Endodermal cell (in vitro differentiated cells): Measurements from ENCODE around the gene FUT1. TPM values are rescaled to one million over a fixed set of nuclear protein-coding genes. Genes with fewer than 3 reads are reported as not detected.

Experiments used
- DNase-seq: peaks from one replicate; pipeline ENCODE4 v3.0.0-alpha.2; 2017
- H3K27ac ChIP-seq: 2 replicates; pipeline ENCODE4 v1.5.1; 2013; ENCODE audit warnings: mild to moderate bottlenecking, low read depth, low read length, moderate library complexity
- H3K27me3 ChIP-seq: 2 replicates; pipeline ENCODE4 v1.6.1; 2013; ENCODE audit warnings: mild to moderate bottlenecking, low read length, moderate library complexity; ENCODE audit not compliant: insufficient read depth, control insufficient read depth, poor library complexity, severe bottlenecking
- H3K36me3 ChIP-seq: 2 replicates; pipeline ENCODE4 v1.7.0; 2013; ENCODE audit warnings: mild to moderate bottlenecking, low read length, moderate library complexity; ENCODE audit not compliant: control insufficient read depth, insufficient read depth
- H3K4me1 ChIP-seq: one replicate; pipeline ENCODE4 v1.7.0; 2013; ENCODE audit warnings: low read length; ENCODE audit not compliant: control insufficient read depth, insufficient read depth
- H3K4me3 ChIP-seq: 2 replicates; pipeline ENCODE4 v1.5.1; 2013; ENCODE audit warnings: mild to moderate bottlenecking, low read length, moderate library complexity
- H3K9ac ChIP-seq: 2 replicates; pipeline ENCODE4 v1.6.1; 2013; ENCODE audit warnings: mild to moderate bottlenecking, low read length, moderate library complexity; ENCODE audit not compliant: poor library complexity, severe bottlenecking; ENCODE audit errors: extremely low read depth
- H3K9me3 ChIP-seq: 2 replicates; pipeline ENCODE4 v1.6.1; 2013; ENCODE audit warnings: mild to moderate bottlenecking, low read length, moderate library complexity; ENCODE audit not compliant: control insufficient read depth
- H3K27ac Mint-ChIP-seq: 2 replicates; pipeline ENCODE4 v1.8.0; 2020; ENCODE audit warnings: mixed read lengths
- H3K27me3 Mint-ChIP-seq: 2 replicates; pipeline ENCODE4 v1.8.0; 2021; ENCODE audit warnings: mild to moderate bottlenecking, mixed read lengths; ENCODE audit not compliant: insufficient read depth
- H3K36me3 Mint-ChIP-seq: 2 replicates; pipeline ENCODE4 v1.8.0; 2020; ENCODE audit warnings: low read depth, mixed read lengths
- H3K4me1 Mint-ChIP-seq: 2 replicates; pipeline ENCODE4 v1.8.0; 2020; ENCODE audit warnings: mixed read lengths
- H3K4me3 Mint-ChIP-seq: 2 replicates; pipeline ENCODE4 v1.8.0; 2020; ENCODE audit warnings: mild to moderate bottlenecking, moderate library complexity, mixed read lengths
- H3K9me3 Mint-ChIP-seq: 2 replicates; pipeline ENCODE4 v1.8.0; 2020; ENCODE audit warnings: mild to moderate bottlenecking, mixed read lengths
- WGBS, 2 experiments: methylation state at CpG; one replicate each; pipeline versions ENCODE4 v1.1.5 to v1.1.7; 2013; ENCODE audit warnings: missing lambda C conversion rate in 2 of 2, mixed read lengths in 1 of 2; ENCODE audit not compliant: insufficient coverage in 1 of 2, insufficient read length in 1 of 2; 5-methylcytosine and 5-hydroxymethylcytosine counted together
- total RNA-seq, 2 donors: library from RNA; stranded (reverse); fragmentation: NEBNext Ultra II Directional in 1 of 2; extraction: Animal tissue kit (Norgen Biotek cat#: 25700) in 1 of 2; gene quantifications; 2 replicates in 1 of 2; 3 replicates in 1 of 2; pipeline ENCODE4 v1.2.1, GENCODE V29; 2021
- TF ChIP-seq, protein P1 (sequence below): fragments of 200-600 bp; sonication (generic); conservative IDR thresholded peaks from 2 replicates; pipeline ENCODE4 v1.5.0; 2021; ENCODE audit warnings: antibody characterized with exemption, mild to moderate bottlenecking

Gene FUT1
- total RNA-seq, 2 donors from 2014 or later, result 5.4 to 6.3 TPM

GRCh38 chr19:48777720-48778119 lies 25.3 kb upstream of the FUT1 start:
- H3K9me3 Mint-ChIP-seq, result peaks cover 4% of the 10 kb centered on the region
- TF ChIP-seq, protein P1, sequence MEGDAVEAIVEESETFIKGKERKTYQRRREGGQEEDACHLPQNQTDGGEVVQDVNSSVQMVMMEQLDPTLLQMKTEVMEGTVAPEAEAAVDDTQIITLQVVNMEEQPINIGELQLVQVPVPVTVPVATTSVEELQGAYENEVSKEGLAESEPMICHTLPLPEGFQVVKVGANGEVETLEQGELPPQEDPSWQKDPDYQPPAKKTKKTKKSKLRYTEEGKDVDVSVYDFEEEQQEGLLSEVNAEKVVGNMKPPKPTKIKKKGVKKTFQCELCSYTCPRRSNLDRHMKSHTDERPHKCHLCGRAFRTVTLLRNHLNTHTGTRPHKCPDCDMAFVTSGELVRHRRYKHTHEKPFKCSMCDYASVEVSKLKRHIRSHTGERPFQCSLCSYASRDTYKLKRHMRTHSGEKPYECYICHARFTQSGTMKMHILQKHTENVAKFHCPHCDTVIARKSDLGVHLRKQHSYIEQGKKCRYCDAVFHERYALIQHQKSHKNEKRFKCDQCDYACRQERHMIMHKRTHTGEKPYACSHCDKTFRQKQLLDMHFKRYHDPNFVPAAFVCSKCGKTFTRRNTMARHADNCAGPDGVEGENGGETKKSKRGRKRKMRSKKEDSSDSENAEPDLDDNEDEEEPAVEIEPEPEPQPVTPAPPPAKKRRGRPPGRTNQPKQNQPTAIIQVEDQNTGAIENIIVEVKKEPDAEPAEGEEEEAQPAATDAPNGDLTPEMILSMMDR, result no peak
- WGBS, 2 experiments, result 83 to 92% methylated on average over 5 to 12 of the region's 12 CpGs
- Histone ChIP-seq H3K4me3 (no peak overlapping the region), H3K27ac (no peak overlapping the region), H3K9me3 (no peaks in the 10 kb centered on the region), H3K9ac (no peak overlapping the region), H3K36me3 (no peaks in the 10 kb centered on the region), H3K4me1 (no peaks in the 10 kb centered on the region), H3K27me3 (no peaks in the 10 kb centered on the region)
- H3K4me3 Mint-ChIP-seq, result no peak overlapping the region
- H3K36me3 Mint-ChIP-seq, result no peaks in the 10 kb centered on the region
- no peak overlapping the region for H3K27ac Mint-ChIP-seq
- peaks cover 6% of the 10 kb centered on the region for H3K4me1 Mint-ChIP-seq
- no peak for DNase-seq
- H3K27me3 Mint-ChIP-seq, result peaks cover 2% of the 10 kb centered on the region

DNA sequence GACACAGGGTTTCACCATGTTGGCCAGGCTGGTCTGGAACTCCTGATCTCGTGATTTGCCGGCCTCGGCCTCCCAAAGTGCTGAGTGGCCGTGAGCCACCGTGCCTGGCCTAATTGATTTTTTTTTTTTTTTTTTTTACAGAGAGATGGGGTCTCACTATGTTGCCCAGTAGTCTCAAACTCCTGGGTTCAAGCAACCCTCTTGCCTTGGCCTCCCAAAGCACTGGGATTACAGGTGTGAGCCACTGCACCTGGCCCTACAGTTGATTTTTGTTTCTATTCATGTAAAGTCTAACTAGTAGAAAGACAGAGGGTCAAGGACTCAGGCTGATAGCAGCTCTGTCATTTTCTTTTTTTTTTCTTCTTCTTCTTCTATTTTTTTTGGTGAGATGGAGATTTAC lies 24.7 kb upstream of the FUT1 start:
- peaks cover 3% of the 10 kb centered on the region for H3K4me1 Mint-ChIP-seq
- Histone ChIP-seq H3K4me3 (no peak overlapping the region), H3K27ac (no peak overlapping the region), H3K36me3 (no peaks in the 10 kb centered on the region), H3K9me3 (no peaks in the 10 kb centered on the region), H3K4me1 (no peaks in the 10 kb centered on the region), H3K27me3 (no peaks in the 10 kb centered on the region), H3K9ac (no peak overlapping the region)
- H3K36me3 Mint-ChIP-seq, result no peaks in the 10 kb centered on the region
- TF ChIP-seq, protein P1, result no peak
- H3K27me3 Mint-ChIP-seq, result no peaks in the 10 kb centered on the region
- H3K4me3 Mint-ChIP-seq, result no peak overlapping the region
- peaks cover 3% of the 10 kb centered on the region for H3K9me3 Mint-ChIP-seq
- DNase-seq, result no peak
- 96% methylated on average over 5 of the region's 5 CpGs; no CpG with 5 or more reads in 1 of the 2 experiments for WGBS, 2 experiments
- H3K27ac Mint-ChIP-seq, result no peak overlapping the region

DNA sequence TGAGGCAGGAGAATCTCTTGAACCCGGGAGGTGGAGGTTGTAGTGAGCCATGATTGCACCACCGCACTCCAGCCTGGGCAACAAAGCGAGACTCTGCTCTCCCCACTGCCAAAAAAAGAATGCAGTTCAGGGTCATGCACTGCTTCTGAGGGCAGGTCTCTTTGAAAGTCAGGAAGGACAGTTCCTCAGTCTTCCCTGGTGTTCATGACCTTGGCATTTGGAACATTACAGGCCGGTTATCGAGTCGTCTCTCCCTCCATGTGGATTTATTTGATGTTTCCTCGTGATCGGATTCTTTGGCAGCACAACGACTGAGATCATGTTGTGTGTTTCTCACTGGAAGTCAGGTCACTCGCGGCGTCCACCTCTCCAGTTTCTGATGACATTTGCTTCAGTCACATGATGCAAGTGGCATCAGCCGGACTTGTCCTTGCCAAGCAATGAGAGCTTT lies 20.1 kb upstream of the FUT1 start:
- no peak overlapping the region for H3K27ac ChIP-seq
- H3K36me3 ChIP-seq, result no peaks in the 10 kb centered on the region
- H3K36me3 Mint-ChIP-seq, result no peaks in the 10 kb centered on the region
- TF ChIP-seq, protein P1, result no peak
- H3K4me3 ChIP-seq, result no peak overlapping the region
- no peak for DNase-seq
- no peaks in the 10 kb centered on the region for H3K9me3 ChIP-seq
- no peak overlapping the region for H3K9ac ChIP-seq
- no peak overlapping the region for H3K4me3 Mint-ChIP-seq
- no peaks in the 10 kb centered on the region for H3K9me3 Mint-ChIP-seq
- no peak overlapping the region for H3K27ac Mint-ChIP-seq
- 91 to 95% methylated on average over 5 to 13 of the region's 13 CpGs for WGBS, 2 experiments
- no peaks in the 10 kb centered on the region for H3K27me3 Mint-ChIP-seq
- no peaks in the 10 kb centered on the region for H3K4me1 ChIP-seq
- no peaks in the 10 kb centered on the region for H3K4me1 Mint-ChIP-seq
- H3K27me3 ChIP-seq, result no peaks in the 10 kb centered on the region
